Measurements from ENCODE around the gene BRME1. TPM values are rescaled to one million over a fixed set of nuclear protein-coding genes. Genes with fewer than 3 reads are reported as not detected.

The BRME1 gene
- total and polyA plus RNA-seq, 3 donors from 2014 or later, result 17.8 to 48.9 (median 26.3) TPM

- peak overlapping the region; percentile 93 to 98 for H3K27ac ChIP-seq
- WGBS, 2 donors, result 2 to 10% methylated on average over 6 to 35 of the region's 47 CpGs
- H3K36me3 ChIP-seq (ENCODE audit: low read depth, missing control alignments), result no peaks in the 10 kb centered on the region
- DNase-seq, result peak; percentile 90
- H3K4me1 ChIP-seq, result peaks cover 42% of the 10 kb centered on the region
- intact Hi-C loops (cut with DNase I; ENCODE audit: low total_unique reads), result no loop called here
- H3K27me3 ChIP-seq, result no peaks in the 10 kb centered on the region
- H3K4me3 ChIP-seq, result peak overlapping the region; percentile 60 to 64
- TF ChIP-seq, protein P1, sequence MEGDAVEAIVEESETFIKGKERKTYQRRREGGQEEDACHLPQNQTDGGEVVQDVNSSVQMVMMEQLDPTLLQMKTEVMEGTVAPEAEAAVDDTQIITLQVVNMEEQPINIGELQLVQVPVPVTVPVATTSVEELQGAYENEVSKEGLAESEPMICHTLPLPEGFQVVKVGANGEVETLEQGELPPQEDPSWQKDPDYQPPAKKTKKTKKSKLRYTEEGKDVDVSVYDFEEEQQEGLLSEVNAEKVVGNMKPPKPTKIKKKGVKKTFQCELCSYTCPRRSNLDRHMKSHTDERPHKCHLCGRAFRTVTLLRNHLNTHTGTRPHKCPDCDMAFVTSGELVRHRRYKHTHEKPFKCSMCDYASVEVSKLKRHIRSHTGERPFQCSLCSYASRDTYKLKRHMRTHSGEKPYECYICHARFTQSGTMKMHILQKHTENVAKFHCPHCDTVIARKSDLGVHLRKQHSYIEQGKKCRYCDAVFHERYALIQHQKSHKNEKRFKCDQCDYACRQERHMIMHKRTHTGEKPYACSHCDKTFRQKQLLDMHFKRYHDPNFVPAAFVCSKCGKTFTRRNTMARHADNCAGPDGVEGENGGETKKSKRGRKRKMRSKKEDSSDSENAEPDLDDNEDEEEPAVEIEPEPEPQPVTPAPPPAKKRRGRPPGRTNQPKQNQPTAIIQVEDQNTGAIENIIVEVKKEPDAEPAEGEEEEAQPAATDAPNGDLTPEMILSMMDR (IDR thresholded peaks at IDR 0.05), result peak in 1 of 3 experiments; percentile 30
- no peak for TF ChIP-seq POLR2A (IDR thresholded peaks at IDR 0.05)
- H3K9me3 ChIP-seq, result no peaks in the 10 kb centered on the region
Measured at GRCh38 chr19:13847407-13848339, 58.2 kb downstream of the BRME1 start.

- TF ChIP-seq, protein P1 (IDR thresholded peaks at IDR 0.05), result no peak
- no peak for TF ChIP-seq POLR2A (IDR thresholded peaks at IDR 0.05)
- 32% methylated on average over 7 to 21 of the region's 23 CpGs for WGBS, 2 donors
- Histone ChIP-seq H3K36me3 (ENCODE audit: low read depth, missing control alignments) (no peaks in the 10 kb centered on the region), H3K4me3 (peak overlapping the region; percentile 60 to 64), H3K4me1 (peaks cover 42% of the 10 kb centered on the region), H3K9me3 (no peaks in the 10 kb centered on the region), H3K27ac (peak overlapping the region; percentile 93 to 98), H3K27me3 (no peaks in the 10 kb centered on the region)
- intact Hi-C loops (cut with DNase I; ENCODE audit: low total_unique reads), result no loop called here
- DNase-seq, result peak; percentile 83
Measured at GRCh38 chr19:13846557-13847406, 59.1 kb downstream of the BRME1 start.

GRCh38 chr19:13844130-13844631 is 61.7 kb downstream of the BRME1 start:
- Histone ChIP-seq H3K4me3 (no peak overlapping the region), H3K27ac (peak overlapping the region in 1 of 2 donors; percentile 99), H3K4me1 (peaks cover 30% of the 10 kb centered on the region), H3K36me3 (ENCODE audit: low read depth, missing control alignments) (no peaks in the 10 kb centered on the region), H3K27me3 (no peaks in the 10 kb centered on the region), H3K9me3 (no peaks in the 10 kb centered on the region)
- WGBS, 2 donors, result 79 to 84% methylated on average over 6 to 7 of the region's 7 CpGs
- intact Hi-C loops (cut with DNase I; ENCODE audit: low total_unique reads), result loop anchor here (5.0 kb wide), 1 partner anchor 52 kb away; no protein-coding TSS in a partner anchor
- TF ChIP-seq, protein P1 (IDR thresholded peaks at IDR 0.05), result no peak
- TF ChIP-seq POLR2A (IDR thresholded peaks at IDR 0.05), result no peak
- no peak for DNase-seq

DNA sequence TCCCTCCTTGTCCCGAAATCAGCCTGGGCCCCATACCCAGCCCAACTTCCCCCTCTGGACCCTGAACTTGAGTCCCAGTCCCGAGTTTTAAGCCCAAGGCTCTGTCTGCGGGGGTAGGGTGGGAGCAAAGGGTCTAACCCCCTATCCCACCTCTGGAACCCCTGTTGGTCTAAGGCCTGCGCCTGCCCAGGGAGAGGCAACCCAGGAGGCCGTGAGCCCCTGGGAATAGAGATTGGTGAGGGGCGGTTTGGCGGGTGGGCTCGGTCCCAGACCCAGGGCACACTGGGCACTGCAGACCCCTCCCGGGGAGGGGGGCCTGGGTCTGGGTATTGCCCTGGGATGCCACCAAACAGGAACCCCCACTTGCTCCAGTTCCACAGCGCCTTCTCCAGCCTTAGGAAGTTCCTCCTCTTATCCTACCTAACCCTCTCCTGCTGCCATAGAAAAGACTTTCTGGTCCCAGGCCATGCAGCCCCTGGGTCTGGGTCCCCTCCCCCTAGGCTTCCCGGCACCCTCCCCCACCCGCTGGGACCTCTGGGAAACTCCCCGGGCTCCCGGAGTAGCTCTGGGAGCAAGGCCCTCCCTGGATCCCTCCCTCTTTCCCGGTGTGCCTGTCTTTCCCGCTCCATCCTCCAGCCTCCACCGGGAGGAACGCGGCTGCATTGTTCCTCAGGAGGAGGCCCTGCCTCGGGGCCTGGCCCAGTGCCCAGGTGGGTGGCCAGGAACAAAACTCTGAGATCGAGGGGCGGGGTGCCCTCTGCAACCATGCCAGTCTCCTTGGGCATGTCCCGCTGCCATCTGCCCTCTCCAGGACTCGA is 62.6 kb downstream of the BRME1 start:
- Histone ChIP-seq H3K4me3 (peak overlapping the region; percentile 86 to 88), H3K36me3 (ENCODE audit: low read depth, missing control alignments) (no peaks in the 10 kb centered on the region), H3K27ac (peak overlapping the region; percentile 93 to 99), H3K4me1 (peaks cover 37% of the 10 kb centered on the region), H3K27me3 (no peaks in the 10 kb centered on the region), H3K9me3 (no peaks in the 10 kb centered on the region)
- TF ChIP-seq, protein P1 (IDR thresholded peaks at IDR 0.05), result no peak
- no peak for TF ChIP-seq POLR2A (IDR thresholded peaks at IDR 0.05)
- WGBS, 2 donors, result 16 to 18% methylated on average over 19 to 23 of the region's 24 CpGs
- no peak for DNase-seq
- intact Hi-C loops (cut with DNase I; ENCODE audit: low total_unique reads), result loop anchor here (5.0 kb wide), 1 partner anchor 51 kb away; no protein-coding TSS in a partner anchor

All from testis (tissue), 3 donors.